GM18526 (cell line): ENCODE data around the gene NOD1.

ENCODE experiments used
- POLR2A ChIP-seq: IDR thresholded peaks from 3 replicates; pipeline ENCODE4 v1.6.1; 2011; ENCODE audit not compliant: insufficient read length; ENCODE audit errors: extremely low read depth

Gene NOD1

DNA sequence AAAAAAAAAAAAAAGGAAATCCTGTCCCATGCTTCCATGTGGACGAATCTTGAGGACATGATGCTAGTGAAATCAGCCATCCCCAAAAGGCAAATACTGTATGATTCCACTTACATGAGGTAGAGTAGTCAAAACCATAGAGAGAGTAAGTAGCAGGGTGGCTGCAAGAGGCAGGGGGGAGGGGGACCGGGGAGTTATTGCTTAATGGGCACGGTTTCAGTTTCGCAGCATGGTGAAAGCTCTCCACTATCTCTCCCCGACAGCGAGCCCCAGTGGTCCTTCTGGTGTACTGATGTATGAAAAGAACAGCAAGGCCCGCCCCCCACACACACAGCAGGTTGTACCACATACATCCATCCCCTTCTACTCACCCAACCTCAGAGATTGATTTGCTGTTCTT is 32.8 kb downstream of the NOD1 start:
- TF ChIP-seq POLR2A, result no peak

DNA sequence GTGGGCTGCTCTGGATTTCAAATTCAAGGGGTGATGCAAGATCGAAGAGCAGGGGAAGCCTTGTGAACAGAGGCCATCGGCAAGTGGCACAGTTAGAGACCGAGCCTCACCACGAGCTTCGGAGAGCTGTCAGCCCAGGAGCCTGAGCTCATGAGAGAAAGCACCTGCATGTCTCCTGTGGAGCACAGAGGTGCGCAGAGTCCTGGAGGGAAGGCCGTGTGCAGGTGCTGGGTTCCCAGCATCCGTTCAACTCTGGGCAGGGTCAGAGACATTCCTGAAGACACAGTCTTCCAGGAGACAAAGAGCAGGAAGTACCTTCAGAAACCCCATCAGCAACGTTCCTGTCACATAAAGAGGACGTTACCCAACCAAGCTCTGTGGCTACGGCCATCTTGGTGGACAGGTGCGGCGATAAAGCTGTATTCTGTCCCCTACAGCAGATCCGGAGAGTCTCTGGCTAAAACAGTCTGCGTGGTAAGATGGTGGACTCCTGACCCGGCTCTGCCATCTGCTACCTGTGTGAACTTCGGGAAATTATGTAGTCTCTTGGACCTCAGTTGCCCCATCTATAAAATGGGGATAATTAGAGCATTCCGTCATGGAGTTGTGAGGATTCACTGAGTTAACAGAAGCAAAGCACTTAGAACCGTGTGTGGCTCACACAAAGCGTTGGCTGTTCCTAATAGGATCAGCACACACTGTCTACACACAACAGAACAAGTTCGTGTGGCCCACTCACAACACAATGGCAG is 40.6 kb downstream of the NOD1 start:
- no peak for TF ChIP-seq POLR2A

DNA sequence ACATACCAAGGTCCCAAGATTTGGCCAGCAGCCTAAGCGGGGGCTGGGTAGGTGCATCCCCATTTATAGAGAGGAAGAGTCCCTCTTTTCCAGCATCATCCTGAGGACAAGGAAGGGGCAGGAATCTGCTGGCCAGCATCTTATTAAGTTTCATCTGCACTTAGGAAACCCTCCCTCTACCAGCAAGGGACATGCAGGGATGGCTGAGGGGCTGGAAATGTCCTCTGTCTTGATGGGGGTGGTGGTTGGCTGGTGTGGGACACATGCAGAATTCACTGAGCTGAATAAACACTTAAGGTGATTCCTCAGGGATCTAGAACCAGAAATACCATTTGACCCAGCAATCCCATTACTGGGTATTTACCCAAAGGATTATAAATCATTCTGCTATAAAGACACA is 42.1 kb downstream of the NOD1 start:
- TF ChIP-seq POLR2A, result no peak

DNA sequence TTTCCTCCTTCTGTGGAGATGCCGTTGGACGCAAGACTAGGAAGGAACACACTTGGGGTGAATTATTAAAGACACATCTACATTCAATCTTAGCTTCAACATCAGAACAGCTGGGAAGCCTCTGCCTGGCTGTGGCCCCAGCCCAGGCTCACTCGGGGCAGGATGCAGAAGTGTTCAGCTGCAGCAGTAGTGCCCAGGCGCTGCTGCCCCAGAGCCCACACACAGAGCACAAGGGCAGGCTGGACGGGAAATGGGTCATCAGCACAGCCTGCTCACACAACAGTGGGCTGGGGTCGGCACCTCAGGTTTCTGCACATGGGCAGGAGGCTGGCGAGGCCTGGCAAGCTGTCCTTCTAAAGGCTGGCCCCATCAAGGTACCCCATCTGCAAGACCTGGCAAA is 42.5 kb downstream of the NOD1 start:
- no peak for TF ChIP-seq POLR2A

DNA sequence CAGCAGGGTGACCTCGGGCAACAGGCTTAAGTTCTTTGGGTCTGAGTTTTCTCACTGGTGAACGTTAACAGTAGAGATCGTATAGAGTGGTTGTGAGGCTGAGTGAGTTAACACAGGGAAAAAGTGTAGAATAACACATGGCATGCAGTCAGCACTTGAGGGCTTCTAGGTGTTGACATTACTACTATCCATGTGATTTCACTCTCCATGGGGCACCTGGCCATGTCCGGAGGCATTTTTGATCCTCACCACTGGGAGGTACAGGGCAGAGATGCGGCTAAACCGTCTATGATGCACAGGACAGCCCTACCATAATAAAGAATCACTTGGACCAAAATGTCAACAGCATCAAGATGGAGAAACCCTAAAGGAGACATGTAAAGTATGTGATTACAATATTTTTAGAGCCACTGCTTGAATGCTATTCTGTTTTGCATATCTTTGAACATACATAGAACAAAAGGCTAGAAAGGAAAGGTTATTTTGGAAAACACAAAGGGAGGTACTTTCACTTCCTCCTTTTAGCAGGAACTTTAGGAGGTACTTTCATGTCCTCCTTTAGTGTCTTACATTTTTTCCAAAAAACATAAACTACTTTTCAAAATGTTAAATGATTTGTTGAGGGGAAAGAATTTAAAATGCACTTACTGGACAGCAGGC is 44.3 kb downstream of the NOD1 start:
- no peak for TF ChIP-seq POLR2A

DNA sequence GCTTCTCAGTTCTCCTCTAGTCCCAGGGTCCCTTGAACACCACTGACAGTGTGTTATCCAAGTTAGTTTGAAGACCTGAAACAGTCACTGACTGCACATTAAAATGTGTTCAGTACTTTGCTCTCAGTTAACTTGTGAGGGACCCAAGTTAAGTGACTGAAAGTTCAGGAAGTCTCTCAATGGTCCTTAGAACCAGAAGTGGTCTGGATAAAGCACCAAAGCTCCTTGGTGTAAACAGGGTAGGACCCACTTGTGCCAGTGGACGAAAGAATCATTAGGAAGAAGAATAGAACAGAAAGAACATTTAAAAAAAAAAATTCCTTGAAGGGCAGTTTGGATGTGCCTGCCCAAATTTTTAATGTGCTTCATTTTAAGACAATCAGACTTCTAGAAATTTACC is 45.1 kb downstream of the NOD1 start:
- no peak for TF ChIP-seq POLR2A

DNA sequence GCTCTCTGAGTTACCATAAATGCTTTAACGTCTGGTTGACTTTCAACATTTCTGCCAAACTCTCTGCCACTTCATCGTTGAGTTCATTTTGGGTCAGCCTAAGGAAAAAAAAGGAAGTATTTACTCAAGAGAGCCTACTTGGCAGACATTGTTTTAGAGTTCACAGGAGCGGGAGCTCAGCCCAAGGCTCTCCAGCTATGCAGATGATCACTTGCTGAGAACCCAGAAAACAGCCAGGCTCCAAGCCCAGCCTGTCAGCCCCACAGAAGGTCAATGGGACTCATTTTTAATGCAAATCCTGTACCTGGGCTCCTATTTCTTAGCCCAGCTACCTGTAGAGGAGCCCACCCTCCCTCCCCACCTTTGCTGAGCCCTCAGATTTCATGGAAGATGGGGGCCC is 45.5 kb downstream of the NOD1 start:
- TF ChIP-seq POLR2A, result no peak

DNA sequence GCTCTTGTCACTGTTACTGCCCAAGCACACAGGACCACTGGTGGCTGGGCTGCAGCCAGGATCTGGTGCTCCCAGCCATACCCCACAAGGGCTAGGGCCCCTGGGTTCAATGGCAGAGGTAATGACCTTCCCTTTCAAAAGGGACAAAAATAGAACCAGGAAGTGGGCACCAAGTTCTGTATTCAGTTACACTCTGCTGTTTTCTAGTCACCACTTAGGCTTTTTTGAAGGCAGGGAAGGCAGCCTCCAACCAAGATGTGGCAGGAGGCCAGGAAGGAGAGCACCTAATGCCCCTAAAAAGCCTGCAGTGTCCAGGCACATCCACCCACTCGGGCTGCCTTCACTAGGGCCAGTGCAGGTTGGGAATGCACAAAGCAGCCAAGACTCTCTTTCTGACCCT is 47.8 kb downstream of the NOD1 start:
- no peak for TF ChIP-seq POLR2A

DNA sequence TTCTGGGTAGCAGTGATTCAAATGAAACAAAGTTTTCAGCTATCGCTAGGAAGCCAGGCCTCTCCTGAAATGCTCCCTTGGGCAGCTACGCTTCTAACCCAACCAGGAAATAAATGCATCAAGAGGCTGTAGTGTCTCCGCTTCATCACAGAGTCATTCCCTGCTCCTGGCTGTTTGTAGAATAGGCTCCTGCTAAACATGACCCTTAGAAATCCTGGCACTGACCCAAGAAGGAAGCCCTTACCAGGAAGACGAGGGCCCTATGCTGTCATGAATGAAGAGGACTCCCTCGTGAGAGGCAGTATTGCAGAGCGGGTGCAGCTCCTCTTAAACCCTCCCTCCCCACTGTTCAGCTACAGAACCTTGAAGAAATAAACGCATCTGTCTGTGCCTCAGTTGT is 48.3 kb downstream of the NOD1 start:
- TF ChIP-seq POLR2A, result no peak

DNA sequence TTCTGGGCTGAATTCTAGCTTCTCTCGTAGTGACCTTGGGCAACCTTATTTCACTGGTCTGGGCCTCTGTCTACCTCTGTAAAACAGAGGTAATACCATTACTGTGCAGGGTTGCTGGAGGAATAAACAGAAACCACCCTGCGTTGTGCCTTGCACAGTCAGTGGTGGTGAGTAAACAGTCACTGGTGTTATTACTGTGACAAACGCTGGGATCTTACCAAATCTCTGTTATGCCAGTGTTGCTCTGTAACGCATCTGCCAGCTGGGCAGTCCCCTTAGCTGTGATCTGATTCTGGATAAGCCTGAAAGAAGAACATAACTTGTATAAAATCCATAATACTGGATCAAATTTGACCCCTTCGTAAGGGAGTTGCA is 49.4 kb downstream of the NOD1 start:
- TF ChIP-seq POLR2A, result no peak

DNA sequence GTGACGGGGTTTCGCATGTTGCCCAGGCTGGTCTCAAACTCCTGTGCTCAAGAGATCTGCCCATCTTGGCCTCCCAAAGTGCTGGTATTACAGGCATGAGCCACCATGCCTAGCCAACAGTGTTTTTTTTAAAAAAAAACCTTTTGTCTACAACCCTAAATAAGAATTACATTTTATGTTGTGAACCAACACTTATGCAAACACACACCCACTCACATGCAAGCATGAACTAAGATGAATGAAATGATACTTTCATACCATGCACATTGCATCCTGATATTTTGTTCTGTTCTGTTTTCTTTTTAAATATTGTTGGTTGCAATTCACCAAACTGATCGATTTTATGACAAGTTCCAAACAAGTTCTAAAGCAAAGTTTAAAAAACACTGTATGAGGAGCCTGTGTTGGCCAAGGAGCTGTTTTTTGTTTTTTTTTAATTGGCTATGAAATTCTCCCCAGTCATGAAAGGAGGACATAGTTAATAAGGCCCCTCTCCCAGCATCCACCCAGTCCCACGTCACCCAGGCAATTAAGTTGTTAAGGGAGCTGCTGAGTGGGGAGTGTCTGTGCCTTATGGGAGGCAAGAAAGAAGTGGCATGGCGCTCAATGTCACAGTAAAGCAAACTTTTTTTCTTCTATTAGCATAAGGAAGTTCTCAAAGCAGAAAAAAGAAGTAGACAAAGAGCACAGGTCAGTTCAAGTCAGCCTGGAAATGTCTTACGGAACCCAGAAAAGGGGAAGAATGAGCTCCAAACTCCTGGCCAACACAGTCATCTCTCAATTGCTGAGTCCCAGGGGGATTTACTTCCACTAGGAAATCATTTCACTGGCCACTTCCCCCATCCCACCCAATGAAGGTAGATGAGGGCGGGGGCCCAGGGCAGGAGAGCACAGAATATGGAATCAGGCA is 50.1 kb downstream of the NOD1 start:
- no peak for TF ChIP-seq POLR2A

DNA sequence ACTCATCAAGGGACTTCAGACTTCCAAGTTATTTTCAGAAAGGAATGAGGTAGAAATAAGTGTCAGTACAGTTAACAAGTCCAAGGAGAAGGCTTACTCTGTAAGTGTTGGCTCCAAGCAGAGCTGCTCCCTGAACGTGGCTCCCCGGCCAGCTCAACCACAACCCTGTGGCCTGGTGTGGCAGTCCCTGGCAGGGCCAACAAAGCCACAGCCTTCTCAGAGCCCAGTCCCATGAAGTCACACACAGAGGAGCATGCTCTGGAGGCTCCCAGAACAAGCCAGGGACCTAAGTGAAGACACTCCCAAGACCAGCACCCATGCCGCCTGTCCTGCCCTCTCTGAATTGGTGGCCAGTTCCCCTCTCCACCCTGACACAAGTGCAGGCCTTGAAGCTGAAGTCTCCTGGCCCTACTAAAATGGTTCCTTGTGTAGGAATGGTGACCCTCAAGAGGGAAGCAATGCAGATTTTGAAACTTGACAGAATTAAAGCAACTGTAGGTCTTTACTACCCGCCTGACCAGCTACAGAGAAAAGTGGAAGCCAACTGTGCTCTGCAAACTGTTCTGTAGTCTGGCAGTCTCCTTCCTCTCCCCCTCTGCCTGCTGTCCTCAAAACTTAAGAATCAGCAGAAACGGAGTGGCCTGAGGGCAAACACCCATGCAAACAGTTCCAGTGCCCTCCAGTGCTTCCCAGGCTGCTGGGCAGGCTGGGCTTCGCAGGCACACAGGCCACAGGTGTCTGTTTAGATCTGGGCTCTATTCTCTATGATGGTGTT is 51.1 kb downstream of the NOD1 start:
- TF ChIP-seq POLR2A, result no peak

DNA sequence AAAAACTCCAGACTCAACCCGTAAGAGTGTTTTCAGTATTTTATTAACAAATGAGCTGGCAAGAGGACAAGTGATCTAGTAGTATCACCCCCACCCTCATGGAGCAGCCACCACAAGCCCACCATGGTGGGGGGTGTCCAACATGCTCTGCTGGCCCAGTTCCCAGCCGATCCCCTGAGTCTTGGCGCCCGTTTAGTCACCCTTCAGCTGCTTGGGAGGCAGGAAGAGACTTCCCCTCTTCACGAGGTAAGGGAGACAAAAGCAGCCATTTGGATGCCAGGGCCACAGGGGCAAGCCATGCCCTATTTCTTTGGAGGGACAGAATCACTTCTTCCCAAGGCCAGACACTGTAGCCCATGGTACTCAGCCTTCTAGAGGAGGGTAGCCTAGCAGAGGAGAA is 54.1 kb downstream of the NOD1 start:
- TF ChIP-seq POLR2A, result no peak

DNA sequence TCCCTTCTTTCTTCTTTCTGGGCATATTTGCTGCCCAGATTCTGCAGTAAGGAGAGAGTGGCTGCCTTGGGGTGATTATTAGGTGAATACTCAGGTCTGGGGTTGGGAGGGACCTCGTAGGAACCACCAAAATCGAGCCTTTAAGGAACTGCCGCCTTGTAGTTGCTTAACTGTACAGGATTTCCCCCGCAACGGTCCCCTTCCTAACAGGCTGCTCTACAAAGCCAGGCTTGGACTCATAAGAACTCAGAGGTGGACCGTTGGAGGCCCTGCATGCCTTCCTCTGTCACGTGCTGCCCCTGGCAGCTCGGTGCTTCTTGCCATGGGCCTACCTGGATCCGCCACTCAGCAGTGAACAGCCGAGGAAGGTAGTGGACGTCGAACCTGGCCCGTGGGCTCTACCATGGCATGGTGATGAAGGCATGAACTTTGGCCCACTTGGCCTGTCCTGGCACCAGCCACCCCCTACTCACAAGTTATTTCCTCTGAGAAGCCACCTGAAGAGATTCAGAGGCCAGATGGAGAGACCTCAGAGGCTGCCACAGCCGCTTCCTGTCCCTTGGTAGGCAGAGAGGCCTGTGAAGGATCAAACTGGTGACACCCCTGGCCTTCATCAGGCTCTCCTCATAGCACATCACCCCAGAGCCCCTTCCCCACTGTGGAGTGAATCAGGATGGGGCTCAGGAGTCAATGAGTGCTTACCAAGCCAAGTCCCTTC is 54.6 kb downstream of the NOD1 start:
- TF ChIP-seq POLR2A, result no peak

DNA sequence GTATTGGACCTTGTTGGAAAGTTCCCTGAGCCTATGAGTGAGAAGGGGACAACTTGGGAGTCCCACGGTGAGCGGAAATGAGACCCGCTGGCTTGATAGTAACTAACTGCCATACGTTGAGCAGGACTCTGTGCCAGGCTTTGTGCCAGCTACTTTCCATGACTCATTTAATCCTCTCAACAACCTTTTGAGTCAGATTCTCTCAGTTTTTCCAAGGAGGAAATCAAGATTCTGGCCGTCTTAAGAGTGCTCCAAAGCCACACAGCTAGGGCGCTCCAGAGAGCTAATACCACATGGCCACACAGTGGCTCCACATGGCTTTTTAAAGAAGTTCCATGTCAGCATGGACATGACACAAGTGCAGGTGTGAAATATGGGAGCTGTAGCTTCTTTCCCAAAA is 55.7 kb downstream of the NOD1 start:
- TF ChIP-seq POLR2A, result no peak

DNA sequence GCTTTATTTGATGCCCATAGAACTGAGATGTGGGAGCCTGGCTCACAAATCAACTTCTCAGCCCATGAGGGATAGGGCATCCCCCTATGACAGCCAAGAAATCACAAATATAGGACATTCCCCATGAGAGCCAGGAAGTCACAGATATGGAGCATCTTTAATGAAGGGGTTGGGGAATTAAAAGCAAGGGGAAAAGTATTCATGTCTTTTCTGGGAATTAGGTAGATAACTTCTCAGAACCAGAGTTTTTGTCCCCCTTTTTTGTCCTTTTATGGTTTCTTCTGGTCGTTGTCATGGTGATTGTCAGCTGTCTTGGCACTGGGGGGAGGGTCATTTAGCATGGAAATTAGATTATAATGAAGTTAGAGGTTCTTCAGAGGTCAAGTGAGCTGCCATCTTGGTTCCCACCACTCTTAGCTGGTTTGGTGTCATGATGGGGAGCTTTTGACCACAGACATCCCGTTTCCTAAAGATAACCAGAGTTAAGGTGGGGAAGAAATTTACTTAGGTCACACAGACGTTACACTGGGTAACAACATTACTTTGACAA is 56.9 kb downstream of the NOD1 start:
- no peak for TF ChIP-seq POLR2A
